Tibial artery (tissue), 4 donors: ENCODE results near the gene GLB1L2.

Experiments used
- DNase-seq, 2 donors: peaks; one replicate each; pipeline ENCODE4 v3.0.0-alpha.2; 2019
- H3K27ac ChIP-seq, 2 donors: fragments of 200-600 bp; sonication (generic) in 1 of 2; 1 replicate in 1 of 2; 2 replicates in 1 of 2; pipeline ENCODE4 v1.5.1; 2018 to 2019; ENCODE audit warnings: mild to moderate bottlenecking in 1 of 2
- H3K27me3 ChIP-seq, 2 donors: fragments of 200-600 bp; sonication (generic) in 1 of 2; one replicate each; pipeline versions ENCODE4 v1.5.1 to v1.6.0; 2016 to 2019
- H3K36me3 ChIP-seq, 3 donors: fragments of 200-600 bp; sonication (generic) in 2 of 3; one replicate each; pipeline ENCODE4 v1.5.1; 2016 to 2019; ENCODE audit warnings: mild to moderate bottlenecking in 2 of 3
- H3K4me1 ChIP-seq, 4 donors: fragments of 200-600 bp; sonication (generic) in 2 of 4; 1 replicate in 3 of 4; 2 replicates in 1 of 4; pipeline ENCODE4 v1.5.1; 2016 to 2019
- H3K4me3 ChIP-seq, 2 donors: fragments of 200-600 bp; sonication (generic) in 1 of 2; 1 replicate in 1 of 2; 2 replicates in 1 of 2; pipeline ENCODE4 v1.5.1; 2018 to 2019; ENCODE audit warnings: mild to moderate bottlenecking in 2 of 2
- H3K9me3 ChIP-seq, 3 donors: fragments of 200-600 bp; sonication (generic) in 1 of 3; one replicate each; pipeline ENCODE4 v1.5.1; 2016 to 2019
- intact Hi-C: fragments of 100-400 bp; cut with DNase I; formaldehyde crosslinking; loops from one replicate; pipeline ENCODE4 v1.15.0; 2023; ENCODE audit warnings: low total_unique reads
- TF ChIP-seq, protein P1 (sequence below), 2 experiments: fragments of 200-600 bp in 1 of 2; fragments of 450-650 bp in 1 of 2; IDR thresholded peaks; one replicate each; pipeline ENCODE4 v1.5.1; 2017 to 2019; ENCODE audit warnings: antibody characterized with exemption in 2 of 2, mild to moderate bottlenecking in 1 of 2, moderate library complexity in 1 of 2

Gene GLB1L2

DNA sequence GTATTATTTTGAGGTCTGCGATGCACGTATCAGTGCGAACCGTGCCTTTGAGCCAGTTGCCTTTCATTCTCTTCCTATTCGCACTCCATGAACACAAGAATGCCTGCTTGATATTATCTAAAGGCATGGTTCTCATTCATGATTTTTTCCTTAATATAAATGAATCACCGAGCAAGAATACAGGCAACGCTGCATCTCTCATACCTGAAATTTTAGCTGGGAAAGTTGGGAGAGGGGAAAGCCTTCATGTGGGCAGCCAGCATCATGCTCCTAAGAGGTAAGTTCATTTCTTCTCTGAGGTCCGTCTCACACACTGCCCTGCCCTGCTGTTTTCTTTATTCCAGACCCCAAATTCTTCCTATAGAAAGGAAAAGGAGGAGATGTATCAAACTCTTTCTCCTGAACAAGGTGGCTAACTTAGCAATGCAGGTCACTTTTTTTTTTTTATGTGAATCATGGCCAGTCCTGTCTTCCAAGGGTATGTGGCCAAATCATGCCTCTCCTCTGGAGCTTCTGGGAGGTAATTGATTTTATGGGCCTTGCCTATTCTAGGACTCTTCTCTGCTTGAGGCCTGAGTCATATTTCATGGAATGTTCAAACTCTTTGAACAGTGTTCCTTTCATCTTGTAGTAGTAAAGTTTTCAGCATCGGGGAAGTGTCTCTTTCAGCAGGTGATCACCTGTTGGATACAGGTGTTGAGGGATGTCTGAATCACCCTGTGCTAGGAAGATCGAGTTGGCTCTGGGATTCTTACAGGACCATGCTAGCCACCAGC is 3.2 kb downstream of the GLB1L2 start:
- TF ChIP-seq, protein P1, sequence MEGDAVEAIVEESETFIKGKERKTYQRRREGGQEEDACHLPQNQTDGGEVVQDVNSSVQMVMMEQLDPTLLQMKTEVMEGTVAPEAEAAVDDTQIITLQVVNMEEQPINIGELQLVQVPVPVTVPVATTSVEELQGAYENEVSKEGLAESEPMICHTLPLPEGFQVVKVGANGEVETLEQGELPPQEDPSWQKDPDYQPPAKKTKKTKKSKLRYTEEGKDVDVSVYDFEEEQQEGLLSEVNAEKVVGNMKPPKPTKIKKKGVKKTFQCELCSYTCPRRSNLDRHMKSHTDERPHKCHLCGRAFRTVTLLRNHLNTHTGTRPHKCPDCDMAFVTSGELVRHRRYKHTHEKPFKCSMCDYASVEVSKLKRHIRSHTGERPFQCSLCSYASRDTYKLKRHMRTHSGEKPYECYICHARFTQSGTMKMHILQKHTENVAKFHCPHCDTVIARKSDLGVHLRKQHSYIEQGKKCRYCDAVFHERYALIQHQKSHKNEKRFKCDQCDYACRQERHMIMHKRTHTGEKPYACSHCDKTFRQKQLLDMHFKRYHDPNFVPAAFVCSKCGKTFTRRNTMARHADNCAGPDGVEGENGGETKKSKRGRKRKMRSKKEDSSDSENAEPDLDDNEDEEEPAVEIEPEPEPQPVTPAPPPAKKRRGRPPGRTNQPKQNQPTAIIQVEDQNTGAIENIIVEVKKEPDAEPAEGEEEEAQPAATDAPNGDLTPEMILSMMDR (IDR thresholded peaks at IDR 0.05) = no peak
- Histone ChIP-seq H3K27me3 (no peaks in the 10 kb centered on the region), H3K4me3 (no peak overlapping the region), H3K9me3 (no peaks in the 10 kb centered on the region), H3K36me3 (no peaks in the 10 kb centered on the region), H3K27ac (no peak overlapping the region), H3K4me1 (peaks cover 0 to 17% (median 12%) of the 10 kb centered on the region in 4 donors)
- intact Hi-C loops = no loop called here
- DNase-seq = no peak

DNA sequence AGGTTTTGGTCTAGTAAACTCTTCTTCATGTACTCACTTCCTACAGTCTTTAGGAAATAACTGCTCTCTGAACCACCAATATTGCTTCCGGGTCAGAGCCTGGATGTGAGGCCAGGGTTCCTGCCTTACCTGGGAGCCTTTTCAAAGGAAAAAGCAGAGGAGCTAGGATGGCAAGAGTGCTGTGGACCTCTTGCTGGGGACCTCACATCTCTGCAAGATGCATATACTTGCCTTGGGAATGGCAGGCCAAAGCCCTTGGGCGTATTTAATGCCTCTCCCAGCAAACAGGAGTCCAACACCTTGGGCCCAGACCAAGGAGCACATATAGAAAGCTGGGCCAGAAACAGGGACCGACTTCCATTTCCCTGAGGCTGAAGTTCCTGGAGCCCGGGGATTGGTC is 5.3 kb downstream of the GLB1L2 start:
- DNase-seq = no peak

DNA sequence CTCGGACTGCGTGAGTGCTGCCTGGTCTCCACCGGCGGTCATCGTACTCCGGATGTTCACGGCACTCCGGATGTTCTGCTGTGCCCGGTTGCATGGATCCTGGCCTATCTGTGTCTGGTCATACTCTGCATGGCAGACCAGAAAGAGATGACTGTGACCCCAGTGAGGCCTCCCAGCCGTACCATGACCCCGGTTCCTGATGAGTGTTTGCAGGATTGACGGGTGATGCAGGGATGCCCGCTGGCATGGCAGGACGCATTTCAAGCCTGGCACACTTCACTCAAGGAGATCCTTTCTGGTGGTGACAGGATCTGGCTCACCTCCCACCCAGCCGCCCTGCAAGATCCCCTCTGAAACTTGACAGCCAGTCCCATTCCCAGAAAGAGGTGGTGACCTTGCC is 6.3 kb downstream of the GLB1L2 start:
- intact Hi-C loops = no loop called here
- no peaks in the 10 kb centered on the region for H3K9me3 ChIP-seq
- no peaks in the 10 kb centered on the region for H3K4me1 ChIP-seq
- H3K27ac ChIP-seq = no peak overlapping the region
- H3K4me3 ChIP-seq = no peak overlapping the region
- TF ChIP-seq, protein P1 (IDR thresholded peaks at IDR 0.05) = no peak
- H3K36me3 ChIP-seq = no peaks in the 10 kb centered on the region
- no peak for DNase-seq
- H3K27me3 ChIP-seq = no peaks in the 10 kb centered on the region

More for the DNA sequence above, 5.3 kb downstream of the GLB1L2 start:
- H3K36me3 ChIP-seq = no peaks in the 10 kb centered on the region
- intact Hi-C loops = no loop called here
- H3K27me3 ChIP-seq = no peaks in the 10 kb centered on the region
- no peak overlapping the region for H3K27ac ChIP-seq
- TF ChIP-seq, protein P1 (IDR thresholded peaks at IDR 0.05) = no peak
- no peaks in the 10 kb centered on the region for H3K9me3 ChIP-seq
- peaks cover 0 to 7% (median 6%) of the 10 kb centered on the region in 4 donors for H3K4me1 ChIP-seq
- H3K4me3 ChIP-seq = no peak overlapping the region

DNA sequence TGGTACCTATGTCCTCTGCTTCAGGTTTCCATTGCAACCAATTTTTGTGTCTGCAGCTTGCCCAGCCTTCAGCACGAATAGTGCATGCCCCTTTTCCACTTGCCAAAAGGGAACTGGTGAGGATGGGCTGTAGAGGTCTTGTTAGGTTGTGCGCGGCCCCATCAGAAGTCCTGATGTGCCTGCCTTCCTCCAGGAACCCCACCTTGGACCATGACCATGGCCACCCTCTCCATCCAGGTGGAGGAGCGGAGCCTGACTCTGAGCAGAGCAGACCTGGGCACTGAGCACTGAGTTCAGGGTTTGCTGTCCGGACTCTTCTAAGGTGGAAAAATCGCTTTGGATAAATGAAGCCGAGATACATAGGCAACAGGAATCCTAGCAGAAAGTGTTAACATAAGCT is 6.9 kb downstream of the GLB1L2 start:
- Histone ChIP-seq H3K4me1 (no peaks in the 10 kb centered on the region), H3K27me3 (no peaks in the 10 kb centered on the region), H3K4me3 (no peak overlapping the region), H3K27ac (no peak overlapping the region), H3K36me3 (no peaks in the 10 kb centered on the region), H3K9me3 (no peaks in the 10 kb centered on the region)
- intact Hi-C loops = no loop called here
- no peak for DNase-seq
- TF ChIP-seq, protein P1 (IDR thresholded peaks at IDR 0.05) = no peak

DNA sequence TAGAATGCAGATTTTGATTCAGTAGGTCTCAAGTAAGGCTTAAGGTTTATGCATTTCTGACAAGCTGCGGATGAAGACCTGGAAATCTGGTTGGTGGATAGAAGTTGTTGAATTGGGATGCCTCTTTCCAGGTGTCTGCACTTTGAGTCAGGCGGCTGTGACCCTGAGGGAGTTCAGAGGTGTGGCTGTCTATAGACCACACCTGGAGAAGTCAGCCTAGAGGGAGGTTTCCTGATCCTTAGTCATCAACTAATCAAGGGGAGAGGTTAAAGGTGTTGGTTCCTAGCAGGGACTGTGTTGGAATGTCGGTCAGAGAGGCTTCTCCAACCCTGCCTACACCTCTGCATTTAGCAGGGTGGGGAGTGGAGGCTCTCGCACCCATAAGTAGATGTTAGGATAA is 8.0 kb downstream of the GLB1L2 start:
- H3K27ac ChIP-seq = no peak overlapping the region
- H3K4me1 ChIP-seq = no peaks in the 10 kb centered on the region
- no peak overlapping the region for H3K4me3 ChIP-seq
- DNase-seq = no peak
- no peaks in the 10 kb centered on the region for H3K36me3 ChIP-seq
- TF ChIP-seq, protein P1 (IDR thresholded peaks at IDR 0.05) = no peak
- no peaks in the 10 kb centered on the region for H3K27me3 ChIP-seq
- H3K9me3 ChIP-seq = no peaks in the 10 kb centered on the region
- intact Hi-C loops = no loop called here
